T-helper 17 cell (primary cell): ENCODE measurements around the gene SERHL2. TPM values are rescaled to one million over a fixed set of nuclear protein-coding genes. Genes with fewer than 3 reads are reported as not detected.
"Not testable (repeated sequence)": the region's sequence is repeated elsewhere in the genome, so short reads cannot be mapped to it uniquely, and the experiment has no call there.

Experiments
- ATAC-seq: fragments of 150-1000 bp; cut with Tn5 transposase; 2 replicates; pipeline ENCODE4 v1.10.0; 2021; ENCODE audit warnings: mild to moderate bottlenecking, moderate library complexity
- DNase-seq, 3 donors: peaks; one replicate each; pipeline versions ENCODE4 v3.0.0 to v3.0.0-alpha.2; 2020 to 2021
- H3K9me3 ChIP-seq: one replicate; pipeline ENCODE4 v1.7.0; 2013; ENCODE audit warnings: low read length, mild to moderate bottlenecking; ENCODE audit not compliant: control insufficient read depth, poor library complexity, severe bottlenecking
- H3K27ac Mint-ChIP-seq: one replicate; pipeline ENCODE4 v1.8.0; 2022; ENCODE audit warnings: mild to moderate bottlenecking, moderate library complexity, mixed read lengths
- H3K27me3 Mint-ChIP-seq: one replicate; pipeline ENCODE4 v1.8.0; 2022; ENCODE audit warnings: mixed read lengths
- H3K36me3 Mint-ChIP-seq: one replicate; pipeline ENCODE4 v1.8.0; 2022; ENCODE audit warnings: low read depth, mixed read lengths
- H3K4me1 Mint-ChIP-seq: one replicate; pipeline ENCODE4 v1.8.0; 2022; ENCODE audit warnings: mild to moderate bottlenecking, mixed read lengths
- H3K4me3 Mint-ChIP-seq: one replicate; pipeline ENCODE4 v1.8.0; 2022; ENCODE audit warnings: mild to moderate bottlenecking, moderate library complexity, mixed read lengths
- total RNA-seq, 4 donors: library from RNA in 2 of 4; stranded (reverse) in 2 of 4; gene quantifications; one replicate each; pipeline ENCODE4 v1.2.3 and lab custom pipeline; 2022 to 2026

Gene SERHL2, protein sequence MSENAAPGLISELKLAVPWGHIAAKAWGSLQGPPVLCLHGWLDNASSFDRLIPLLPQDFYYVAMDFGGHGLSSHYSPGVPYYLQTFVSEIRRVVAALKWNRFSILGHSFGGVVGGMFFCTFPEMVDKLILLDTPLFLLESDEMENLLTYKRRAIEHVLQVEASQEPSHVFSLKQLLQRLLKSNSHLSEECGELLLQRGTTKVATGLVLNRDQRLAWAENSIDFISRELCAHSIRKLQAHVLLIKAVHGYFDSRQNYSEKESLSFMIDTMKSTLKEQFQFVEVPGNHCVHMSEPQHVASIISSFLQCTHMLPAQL
- under 1 TPM; 0.34 to 0.40 TPM for total RNA-seq
- total RNA-seq (lab: John Stamatoyannopoulos, UW), result 0.23 to 0.45 reads per million in 2 donors

DNA sequence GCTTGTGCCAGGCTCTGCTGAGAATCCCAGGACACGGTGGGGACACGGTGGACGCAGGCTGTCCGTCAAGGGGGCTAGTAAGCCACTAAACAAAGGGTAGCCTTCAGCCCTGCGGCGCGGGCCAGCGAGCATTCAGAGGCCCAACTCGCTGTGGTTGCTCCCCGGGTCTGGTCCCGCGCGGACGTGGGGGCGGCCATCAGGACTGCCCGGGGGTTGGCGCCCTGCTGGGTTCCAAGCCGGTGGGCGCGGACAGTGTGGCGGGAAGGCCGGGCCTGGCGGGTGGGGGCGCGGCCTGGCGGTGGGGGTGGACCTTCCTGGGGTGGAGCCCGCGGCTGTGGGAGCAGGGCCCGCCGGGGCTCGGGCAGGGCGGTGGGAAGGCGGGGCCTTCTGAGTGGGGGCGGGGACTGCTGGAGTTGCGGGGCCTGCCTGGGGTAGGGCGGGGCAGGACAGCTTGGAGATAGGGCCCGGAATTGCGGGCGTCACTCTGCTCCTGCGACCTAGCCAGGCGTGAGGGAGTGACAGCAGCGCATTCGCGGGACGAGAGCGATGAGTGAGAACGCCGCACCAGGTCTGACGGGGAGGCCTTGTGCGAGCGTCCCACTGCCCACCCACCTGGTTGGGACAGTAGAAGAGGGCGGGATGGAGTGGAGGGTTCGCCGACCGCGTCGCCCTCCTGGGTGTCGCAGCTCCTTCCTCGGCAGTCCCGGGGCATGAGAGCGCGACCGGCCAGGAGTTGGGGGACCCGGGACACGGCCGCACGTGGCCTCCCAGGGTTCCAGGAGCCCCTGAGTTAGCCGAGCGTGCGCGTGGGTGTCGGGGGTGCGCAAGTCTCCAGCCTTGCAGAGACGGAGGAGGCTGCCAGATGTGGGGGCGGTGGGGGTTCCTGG is at the start of gene SERHL2:
Gene SERHL2, plus strand, starts transcription at position 482 of the 887 bp plus-strand sequence. Its CDS starts 65 bp downstream, at position 547.
- Mint-ChIP-seq H3K4me3 (peak within 1 kb of the TSS; percentile 87), H3K27ac (peak within 1 kb of the TSS; percentile 11), H3K27me3 (no peaks in the 10 kb centered on the region), H3K4me1 (peaks cover 18% of the 10 kb centered on the region), H3K36me3 (no peaks in the 10 kb centered on the region)
- no peaks in the 10 kb centered on the region for H3K9me3 ChIP-seq
- DNase-seq (peak; percentile 60 to 91 (median 86)), ATAC-seq (peak; percentile 93)

DNA sequence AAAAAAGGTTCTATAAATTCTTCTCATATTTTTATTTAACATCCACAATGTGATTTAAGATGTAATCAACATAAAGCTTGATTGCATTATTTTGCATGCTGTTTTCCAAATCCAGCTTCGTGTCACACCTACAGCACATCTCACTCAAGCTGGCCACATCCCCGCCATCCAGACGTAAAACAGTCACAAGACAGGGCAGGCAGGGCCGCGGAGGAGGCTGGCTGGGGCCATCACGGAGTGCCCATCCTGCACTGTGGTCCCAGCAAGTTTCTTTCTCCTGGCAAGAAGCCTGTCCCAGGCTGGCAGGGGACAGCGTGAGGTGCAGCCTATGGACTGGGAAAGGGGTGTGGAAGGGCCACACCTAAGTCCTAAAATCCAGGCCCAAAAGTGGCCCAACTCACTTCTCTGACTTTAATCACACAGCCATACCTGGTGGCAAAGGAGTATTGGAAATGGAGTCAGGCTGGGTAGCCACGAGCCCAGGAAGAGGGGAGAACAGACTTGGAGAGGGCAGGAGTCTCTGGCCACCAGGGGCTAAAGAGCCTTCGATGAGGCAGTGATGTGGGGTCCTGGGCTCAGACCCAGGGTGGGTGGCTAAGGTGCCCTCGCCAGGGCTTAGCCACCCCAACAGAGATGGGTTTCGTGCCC is 45.3 kb upstream of the SERHL2 start:
- H3K9me3 ChIP-seq, DNase-seq, H3K27me3 Mint-ChIP-seq, H3K36me3 Mint-ChIP-seq, H3K4me1 Mint-ChIP-seq, H3K4me3 Mint-ChIP-seq: not testable (repeated sequence)
- peak; percentile 6 for ATAC-seq
- peak overlapping the region; percentile 81 for H3K27ac Mint-ChIP-seq

DNA sequence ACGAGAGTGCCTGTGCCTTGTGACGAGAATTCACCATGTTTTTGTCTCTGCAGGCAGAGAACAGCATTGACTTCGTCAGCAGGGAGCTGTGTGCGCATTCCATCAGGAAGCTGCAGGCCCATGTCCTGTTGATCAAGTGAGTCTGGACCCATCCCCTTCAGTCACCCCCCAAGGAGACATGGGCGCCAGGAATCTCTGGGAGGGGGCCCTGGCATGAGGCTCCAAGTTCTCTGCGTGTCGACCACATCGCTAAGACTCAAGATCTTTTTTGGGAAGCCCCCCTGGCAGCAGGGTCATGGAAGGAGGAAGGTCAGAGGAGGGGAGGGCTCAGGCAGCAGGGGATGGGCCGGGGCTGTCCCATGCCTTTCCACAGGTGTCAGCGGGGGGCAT is 44.8 kb upstream of the SERHL2 start:
- ATAC-seq, result peak; percentile 20
- H3K36me3 Mint-ChIP-seq, H3K4me1 Mint-ChIP-seq, H3K4me3 Mint-ChIP-seq, DNase-seq, H3K27me3 Mint-ChIP-seq, H3K9me3 ChIP-seq: not testable (repeated sequence)
- H3K27ac Mint-ChIP-seq, result peak overlapping the region; percentile 81

DNA sequence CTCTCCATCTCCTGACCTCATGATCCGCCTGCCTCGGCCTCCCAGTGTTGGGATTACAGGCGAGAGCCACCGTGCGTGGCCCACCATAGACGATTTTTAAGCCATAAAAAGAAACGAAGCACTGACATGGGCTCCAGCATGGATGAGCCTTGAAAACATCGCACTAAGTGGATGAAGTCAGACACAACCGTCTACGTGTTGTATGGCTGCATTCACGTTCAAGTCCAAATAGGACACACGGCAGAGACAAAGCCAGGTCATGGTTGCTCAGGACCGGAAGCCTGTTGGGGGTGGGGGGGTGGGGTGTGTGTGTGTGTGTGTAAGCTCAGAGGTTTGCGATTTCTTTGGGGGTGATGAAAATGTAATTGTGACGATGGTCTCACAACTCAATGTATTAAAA is 44.2 kb upstream of the SERHL2 start:
- H3K36me3 Mint-ChIP-seq, result no peaks in the 10 kb centered on the region
- DNase-seq (no peak), ATAC-seq (no peak)
- H3K9me3 ChIP-seq, result no peaks in the 10 kb centered on the region
- H3K27me3 Mint-ChIP-seq, result no peaks in the 10 kb centered on the region
- H3K4me3 Mint-ChIP-seq, result peak overlapping the region; percentile 12
- peaks cover 5% of the 10 kb centered on the region for H3K4me1 Mint-ChIP-seq
- H3K27ac Mint-ChIP-seq, result peak overlapping the region; percentile 81

DNA sequence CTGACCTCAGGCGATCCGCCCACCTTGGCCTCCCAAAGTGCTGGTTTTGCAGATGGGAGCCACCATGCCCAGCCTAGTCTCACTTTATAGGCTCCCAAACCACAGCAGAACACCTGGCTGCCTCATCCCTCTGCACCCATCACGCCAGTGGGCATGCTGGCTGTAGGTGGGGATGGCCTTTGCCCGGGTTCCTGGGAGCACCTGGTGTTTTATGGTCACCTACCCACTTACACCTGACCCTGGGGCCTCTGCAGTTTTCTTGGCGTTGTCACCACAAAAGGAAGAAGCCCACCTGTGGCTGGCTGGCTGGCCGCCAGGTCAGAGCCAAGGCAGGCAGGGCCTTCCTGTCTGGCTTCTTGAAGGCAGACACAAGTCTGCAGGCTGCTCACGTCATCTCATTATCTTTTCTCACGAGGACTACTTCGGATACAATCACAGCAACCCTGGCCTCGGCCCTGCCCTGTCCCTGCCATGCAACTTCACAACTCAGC is 42.3 kb upstream of the SERHL2 start:
- Mint-ChIP-seq H3K27me3 (no peaks in the 10 kb centered on the region), H3K36me3 (no peaks in the 10 kb centered on the region), H3K4me3 (no peak overlapping the region), H3K4me1 (peaks cover 5% of the 10 kb centered on the region), H3K27ac (peak overlapping the region; percentile 81)
- ATAC-seq (no peak), DNase-seq (no peak)
- no peaks in the 10 kb centered on the region for H3K9me3 ChIP-seq

DNA sequence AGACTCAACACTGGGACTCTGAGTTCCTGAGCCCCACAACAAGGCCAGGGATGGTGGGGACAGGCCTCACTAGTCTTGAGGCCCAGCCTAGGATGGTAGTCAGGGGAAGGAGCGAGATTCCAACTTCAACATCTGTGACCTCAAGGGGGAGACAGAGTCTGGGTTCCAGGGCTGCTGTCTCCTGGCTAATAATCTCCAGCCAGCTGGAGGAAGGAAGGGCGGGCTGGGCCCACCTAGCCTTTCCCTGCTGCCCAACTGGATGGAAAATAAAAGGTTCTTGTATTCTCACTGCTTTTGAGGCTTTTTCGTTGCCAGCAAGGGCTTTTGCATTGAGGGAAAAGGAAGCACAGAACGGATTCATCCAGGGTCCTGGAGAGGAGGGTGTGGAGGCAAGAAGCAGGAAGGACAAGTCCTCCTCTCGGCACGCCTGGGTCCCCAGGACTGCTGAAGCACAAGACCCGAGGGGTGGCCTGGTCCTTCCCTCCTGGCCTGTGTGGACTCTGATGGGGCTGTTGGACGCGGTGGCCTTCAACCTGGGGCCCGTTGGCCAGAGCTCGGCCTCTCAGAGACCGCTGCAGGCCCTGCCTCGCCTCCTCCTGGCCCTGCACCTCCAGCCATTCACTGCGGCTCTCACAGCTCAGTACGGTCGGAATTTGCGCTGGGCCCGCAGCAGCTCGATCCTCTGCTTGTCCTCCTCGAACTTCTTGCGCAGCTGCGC is 41.3 kb upstream of the SERHL2 start:
- not testable (repeated sequence) for H3K27ac Mint-ChIP-seq, ATAC-seq, DNase-seq, H3K9me3 ChIP-seq, H3K36me3 Mint-ChIP-seq, H3K4me1 Mint-ChIP-seq, H3K27me3 Mint-ChIP-seq
- peak overlapping the region; percentile 50 for H3K4me3 Mint-ChIP-seq

DNA sequence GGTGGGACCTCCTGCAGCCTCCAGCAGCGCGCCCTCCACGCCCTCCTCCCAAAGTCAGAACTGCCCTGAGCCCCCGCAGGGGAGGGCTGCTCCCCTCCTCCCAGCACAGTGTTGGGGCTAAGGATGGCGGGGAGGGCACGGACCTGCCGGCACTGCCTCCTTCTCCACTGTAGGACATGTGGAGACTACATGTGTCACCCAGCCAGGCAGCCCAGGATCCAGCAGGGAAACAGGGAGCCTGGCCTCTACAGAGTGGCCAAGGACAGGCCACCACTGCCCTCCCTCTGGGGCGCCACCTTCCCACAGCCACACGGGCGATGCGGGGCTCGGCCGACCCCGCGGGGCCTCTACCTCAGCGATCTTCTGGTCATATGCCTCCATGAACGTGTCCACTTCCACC is 39.4 kb upstream of the SERHL2 start:
- not testable (repeated sequence) for H3K4me3 Mint-ChIP-seq, H3K4me1 Mint-ChIP-seq, H3K9me3 ChIP-seq, H3K27ac Mint-ChIP-seq, ATAC-seq, H3K36me3 Mint-ChIP-seq, H3K27me3 Mint-ChIP-seq, DNase-seq

DNA sequence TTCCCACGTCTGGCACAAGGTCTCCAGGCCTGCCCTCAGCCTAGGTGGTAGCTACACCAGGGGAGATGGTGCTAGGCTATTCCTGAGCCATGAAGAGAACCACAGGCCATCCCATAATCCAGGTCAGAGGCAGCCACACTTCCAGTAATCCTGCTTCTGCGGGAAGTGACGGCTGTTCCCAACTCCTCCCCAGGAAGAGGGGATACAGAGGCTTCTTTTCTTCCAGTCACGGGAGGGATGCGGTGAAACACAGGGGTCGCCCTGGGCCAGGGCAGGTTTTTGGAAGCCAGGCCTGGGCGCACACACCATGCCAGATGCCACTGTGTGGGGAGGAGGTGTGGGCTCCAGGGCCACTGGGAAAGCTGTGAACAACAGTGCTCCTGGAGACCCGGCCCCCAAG is 38.5 kb upstream of the SERHL2 start:
- H3K27ac Mint-ChIP-seq, ATAC-seq, H3K36me3 Mint-ChIP-seq, DNase-seq, H3K4me3 Mint-ChIP-seq, H3K9me3 ChIP-seq, H3K27me3 Mint-ChIP-seq: not testable (repeated sequence)
- peaks cover 11% of the 10 kb centered on the region for H3K4me1 Mint-ChIP-seq

DNA sequence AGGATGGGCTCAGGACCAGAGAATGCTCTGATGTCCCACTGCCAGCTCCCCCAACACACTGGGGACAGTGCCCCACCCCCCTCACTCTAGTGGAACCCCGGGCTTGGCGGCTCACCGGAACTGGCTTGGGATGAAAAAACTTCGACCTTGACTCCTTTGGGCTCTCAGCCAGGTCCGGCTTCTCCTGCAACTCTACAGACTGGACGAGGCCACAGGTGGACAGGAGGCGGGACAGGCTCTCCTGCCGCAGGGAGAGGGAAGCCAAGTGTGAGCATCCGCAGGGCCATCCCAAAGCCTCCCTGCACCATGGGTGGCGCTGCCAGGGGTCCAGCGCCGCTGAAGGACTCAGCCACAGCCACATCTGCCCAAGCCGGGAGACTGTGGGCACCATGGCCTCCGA is 37.9 kb upstream of the SERHL2 start:
- Mint-ChIP-seq H3K27me3 (no peaks in the 10 kb centered on the region), H3K4me3 (no peak overlapping the region), H3K4me1 (peaks cover 11% of the 10 kb centered on the region), H3K27ac (no peak overlapping the region), H3K36me3 (no peaks in the 10 kb centered on the region)
- ATAC-seq (no peak), DNase-seq (no peak)
- H3K9me3 ChIP-seq, result no peaks in the 10 kb centered on the region

DNA sequence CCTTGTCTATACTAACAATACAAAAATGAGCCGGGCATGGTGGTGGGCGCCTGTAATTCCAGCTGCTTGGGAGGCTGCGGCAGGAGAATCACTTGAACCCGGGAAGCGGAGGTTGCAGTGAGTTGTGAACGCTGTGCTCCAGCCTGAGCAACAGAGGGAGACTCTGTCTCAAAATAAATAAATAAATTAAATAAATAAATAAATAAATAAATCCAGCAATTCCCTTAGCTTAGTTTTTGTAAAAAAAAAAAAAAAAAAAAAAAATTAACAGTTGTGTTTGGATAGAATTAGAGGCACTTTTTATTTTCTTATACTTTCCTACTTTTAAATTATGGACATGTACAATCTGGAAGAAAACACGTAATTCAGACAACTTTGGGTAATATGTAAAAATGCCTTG is 36.7 kb upstream of the SERHL2 start:
- not testable (repeated sequence) for DNase-seq, H3K9me3 ChIP-seq, H3K36me3 Mint-ChIP-seq, H3K4me3 Mint-ChIP-seq, H3K27me3 Mint-ChIP-seq, H3K27ac Mint-ChIP-seq, ATAC-seq
- H3K4me1 Mint-ChIP-seq, result peaks cover 11% of the 10 kb centered on the region

DNA sequence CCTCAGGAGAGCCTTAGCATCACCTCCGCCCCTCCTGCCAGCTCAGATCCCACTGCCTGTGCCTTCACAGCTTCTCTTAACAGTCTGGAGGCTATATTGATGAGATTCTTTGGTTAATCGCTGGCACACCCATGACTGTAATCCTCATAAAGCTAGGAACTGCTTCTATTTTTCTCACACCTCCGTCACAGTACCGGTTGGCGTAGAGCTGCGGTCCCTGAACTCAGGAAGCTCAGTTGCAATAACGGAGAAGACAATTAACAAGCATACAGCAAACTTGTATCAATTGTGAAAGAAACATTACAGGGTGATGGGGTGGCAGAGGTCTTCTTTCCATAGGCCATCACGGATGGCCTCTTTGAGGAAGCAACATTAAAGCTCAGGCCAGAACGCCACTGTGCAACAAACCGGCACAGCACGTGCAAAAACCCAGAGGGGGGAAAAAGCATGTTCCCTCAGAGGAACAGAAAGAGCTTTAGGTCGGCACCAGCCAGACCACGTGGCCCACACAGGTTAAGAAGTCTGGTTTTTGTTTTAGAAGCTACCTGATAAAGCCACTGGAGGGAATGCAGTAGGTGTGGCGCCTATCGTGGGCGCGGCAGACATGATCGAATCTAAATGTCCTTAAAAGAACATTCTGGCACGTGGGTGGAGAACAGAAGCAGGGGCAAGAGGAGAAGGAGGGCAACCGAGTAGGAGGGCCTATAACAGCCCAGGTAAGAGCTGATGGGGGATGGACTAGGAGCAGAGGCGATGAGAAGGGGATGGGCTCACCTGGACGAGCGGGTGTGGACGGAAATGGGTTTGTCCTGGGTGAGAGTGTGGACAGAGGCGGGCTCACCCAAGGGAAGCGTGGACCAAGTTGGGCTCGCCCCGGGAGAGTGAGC is 34.9 kb upstream of the SERHL2 start:
- H3K27ac Mint-ChIP-seq, result peak overlapping the region; percentile 91

More for the DNA sequence above, 34.9 kb upstream of the SERHL2 start:
- H3K4me3 Mint-ChIP-seq, result peak overlapping the region; percentile 97
- ATAC-seq, result peak; percentile 51
- not testable (repeated sequence) for H3K9me3 ChIP-seq, H3K27me3 Mint-ChIP-seq, DNase-seq, H3K36me3 Mint-ChIP-seq
- peaks cover 11% of the 10 kb centered on the region for H3K4me1 Mint-ChIP-seq
